ENCODE data around the gene ELL2. TPM values are rescaled to one million over a fixed set of nuclear protein-coding genes. Genes with fewer than 3 reads are reported as not detected.

Gene ELL2
- total RNA-seq, 1 donor from 2014 or later, result 52.1 TPM

GRCh38 chr5:95954716-95955115, 6.9 kb downstream of the ELL2 start:
- ATAC-seq (no peak), DNase-seq (no peak)
- peaks cover 46% of the 10 kb centered on the region for H3K4me1 ChIP-seq
- intact Hi-C loops (cut with DNase I), result loop anchor here (10.0 kb wide), 1 partner anchor 100 kb away; no protein-coding TSS in a partner anchor
- TF ChIP-seq CTCF (IDR thresholded peaks at IDR 0.05), result no peak
- H3K27me3 ChIP-seq, result no peaks in the 10 kb centered on the region
- H3K4me3 ChIP-seq, result no peak overlapping the region
- H3K27ac ChIP-seq, result no peak overlapping the region
- H3K36me3 ChIP-seq, result no peaks in the 10 kb centered on the region
- H3K9me3 ChIP-seq, result no peaks in the 10 kb centered on the region

GRCh38 chr5:95953021-95953702, 8.5 kb downstream of the ELL2 start:
- Histone ChIP-seq H3K4me3 (no peak overlapping the region), H3K27me3 (no peaks in the 10 kb centered on the region), H3K27ac (no peak overlapping the region), H3K9me3 (no peaks in the 10 kb centered on the region), H3K4me1 (peaks cover 33% of the 10 kb centered on the region), H3K36me3 (no peaks in the 10 kb centered on the region)
- ATAC-seq (no peak), DNase-seq (no peak)
- intact Hi-C loops (cut with DNase I), result loop anchor here (10.0 kb wide), 1 partner anchor 98 kb away; no protein-coding TSS in a partner anchor
- TF ChIP-seq CTCF (IDR thresholded peaks at IDR 0.05), result no peak

- no peak for TF ChIP-seq CTCF (IDR thresholded peaks at IDR 0.05)
Measured at GRCh38 chr5:95951916-95952315, 9.7 kb downstream of the ELL2 start.

GRCh38 chr5:95949810-95950209, 11.8 kb downstream of the ELL2 start:
- intact Hi-C loops (cut with DNase I), result loop anchor here (10.0 kb wide), 1 partner anchor 95 kb away; no protein-coding TSS in a partner anchor
- Histone ChIP-seq H3K9me3 (no peaks in the 10 kb centered on the region), H3K4me3 (no peak overlapping the region), H3K4me1 (peaks cover 1% of the 10 kb centered on the region), H3K36me3 (no peaks in the 10 kb centered on the region), H3K27me3 (no peaks in the 10 kb centered on the region), H3K27ac (no peak overlapping the region)
- no peak for TF ChIP-seq CTCF (IDR thresholded peaks at IDR 0.05)
- DNase-seq (no peak), ATAC-seq (no peak)

More at GRCh38 chr5:95951916-95952315, 9.7 kb downstream of the ELL2 start:
- Histone ChIP-seq H3K27ac (no peak overlapping the region), H3K4me1 (peaks cover 22% of the 10 kb centered on the region), H3K27me3 (no peaks in the 10 kb centered on the region), H3K4me3 (no peak overlapping the region), H3K36me3 (no peaks in the 10 kb centered on the region), H3K9me3 (no peaks in the 10 kb centered on the region)
- DNase-seq, result no peak
- no peak for ATAC-seq
- intact Hi-C loops (cut with DNase I), result loop anchor here (10.0 kb wide), 1 partner anchor 97 kb away; no protein-coding TSS in a partner anchor

- DNase-seq (no peak), ATAC-seq (no peak)
- no peak for TF ChIP-seq CTCF (IDR thresholded peaks at IDR 0.05)
- Histone ChIP-seq H3K27me3 (no peaks in the 10 kb centered on the region), H3K4me3 (no peak overlapping the region), H3K27ac (no peak overlapping the region), H3K9me3 (no peaks in the 10 kb centered on the region), H3K36me3 (no peaks in the 10 kb centered on the region), H3K4me1 (no peaks in the 10 kb centered on the region)
- intact Hi-C loops (cut with DNase I), result no loop called here
Measured at GRCh38 chr5:95948631-95949030, 13.0 kb downstream of the ELL2 start.
